GM10248 (cell line): Measurements from ENCODE around the gene SOX5.

Experiments used
- CTCF ChIA-PET: fragments of 300-600 bp; sonication (Branson Sonifier 250); formaldehyde crosslinking; extraction: SDS; loops from one replicate; lab custom pipeline; 2021; ENCODE audit warnings: antibody characterized with exemption; lab: Yijun Ruan, JAX
- POLR2A ChIA-PET: fragments of 350-650 bp; sonication (Branson Sonifier 250); formaldehyde crosslinking; extraction: SDS; loops from one replicate; lab custom pipeline; 2020; ENCODE audit warnings: antibody characterized with exemption; lab: Yijun Ruan, JAX
- DNase-seq: peaks from one replicate; pipeline ENCODE4 v3.0.0; 2012; ENCODE audit errors: extremely low spot score
- TF ChIP-seq, protein P1 (sequence below): IDR thresholded peaks from 2 replicates; pipeline ENCODE4 v1.5.1; 2012; ENCODE audit warnings: mild to moderate bottlenecking, low read depth; ENCODE audit errors: extremely low read depth, missing control alignments, control extremely low read depth

Gene SOX5

GRCh38 chr12:23753628-23754365 lies 195.7 kb downstream of the SOX5 start:
- POLR2A ChIA-PET: no interaction called here
- TF ChIP-seq, protein P1, sequence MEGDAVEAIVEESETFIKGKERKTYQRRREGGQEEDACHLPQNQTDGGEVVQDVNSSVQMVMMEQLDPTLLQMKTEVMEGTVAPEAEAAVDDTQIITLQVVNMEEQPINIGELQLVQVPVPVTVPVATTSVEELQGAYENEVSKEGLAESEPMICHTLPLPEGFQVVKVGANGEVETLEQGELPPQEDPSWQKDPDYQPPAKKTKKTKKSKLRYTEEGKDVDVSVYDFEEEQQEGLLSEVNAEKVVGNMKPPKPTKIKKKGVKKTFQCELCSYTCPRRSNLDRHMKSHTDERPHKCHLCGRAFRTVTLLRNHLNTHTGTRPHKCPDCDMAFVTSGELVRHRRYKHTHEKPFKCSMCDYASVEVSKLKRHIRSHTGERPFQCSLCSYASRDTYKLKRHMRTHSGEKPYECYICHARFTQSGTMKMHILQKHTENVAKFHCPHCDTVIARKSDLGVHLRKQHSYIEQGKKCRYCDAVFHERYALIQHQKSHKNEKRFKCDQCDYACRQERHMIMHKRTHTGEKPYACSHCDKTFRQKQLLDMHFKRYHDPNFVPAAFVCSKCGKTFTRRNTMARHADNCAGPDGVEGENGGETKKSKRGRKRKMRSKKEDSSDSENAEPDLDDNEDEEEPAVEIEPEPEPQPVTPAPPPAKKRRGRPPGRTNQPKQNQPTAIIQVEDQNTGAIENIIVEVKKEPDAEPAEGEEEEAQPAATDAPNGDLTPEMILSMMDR: no peak
- CTCF ChIA-PET: no interaction called here
- DNase-seq: no peak

DNA sequence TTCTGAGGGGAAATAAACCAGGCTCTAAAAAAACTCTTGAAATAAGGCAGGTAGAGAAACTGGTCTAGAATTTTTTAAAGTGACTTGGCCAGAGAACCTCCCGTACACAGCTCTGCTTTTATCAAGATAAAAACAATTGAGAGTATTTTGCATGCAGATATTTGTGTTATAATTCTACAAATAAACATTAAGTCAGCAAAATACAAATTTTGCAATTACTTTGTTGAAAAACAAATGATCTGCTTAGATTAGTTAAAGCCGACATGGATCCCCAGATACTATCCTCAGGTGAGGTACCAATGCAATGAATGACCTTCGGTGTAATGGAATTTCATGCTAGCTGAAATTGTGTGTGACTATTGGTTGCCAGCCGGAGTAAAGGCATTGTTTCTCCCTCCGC lies 197.2 kb downstream of the SOX5 start:
- TF ChIP-seq, protein P1: no peak
- ChIA-PET CTCF (interaction anchor here (1.3 to 1.4 kb wide), 2 partner anchors 10 to 14 kb away, joined by 3 read pairs; no protein-coding TSS in a partner anchor), POLR2A (no interaction called here)
- no peak for DNase-seq

DNA sequence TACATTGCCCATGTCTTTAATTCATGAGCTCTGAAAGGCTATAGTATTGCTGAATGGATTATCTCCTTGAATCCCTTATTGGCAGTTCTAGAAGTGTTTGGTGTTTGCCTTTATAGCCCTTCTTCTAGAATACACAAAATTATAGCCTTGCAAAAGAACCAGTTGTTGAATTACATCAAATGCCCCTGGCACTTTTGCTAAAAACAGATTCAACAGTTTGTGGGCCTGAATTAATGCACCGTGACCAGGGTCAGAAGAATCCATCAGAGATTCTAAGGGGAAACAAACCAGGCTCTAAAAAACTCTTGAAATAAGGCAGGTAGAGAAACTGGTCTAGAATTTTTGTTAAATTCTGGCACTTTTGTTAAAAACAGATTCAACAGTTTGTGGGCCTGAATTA lies 197.8 kb downstream of the SOX5 start:
- TF ChIP-seq, protein P1: no peak
- POLR2A ChIA-PET: no interaction called here
- CTCF ChIA-PET: interaction anchor here (1.2 to 1.4 kb wide), 2 partner anchors 10 to 13 kb away, joined by 3 read pairs; no protein-coding TSS in a partner anchor
- no peak for DNase-seq

DNA sequence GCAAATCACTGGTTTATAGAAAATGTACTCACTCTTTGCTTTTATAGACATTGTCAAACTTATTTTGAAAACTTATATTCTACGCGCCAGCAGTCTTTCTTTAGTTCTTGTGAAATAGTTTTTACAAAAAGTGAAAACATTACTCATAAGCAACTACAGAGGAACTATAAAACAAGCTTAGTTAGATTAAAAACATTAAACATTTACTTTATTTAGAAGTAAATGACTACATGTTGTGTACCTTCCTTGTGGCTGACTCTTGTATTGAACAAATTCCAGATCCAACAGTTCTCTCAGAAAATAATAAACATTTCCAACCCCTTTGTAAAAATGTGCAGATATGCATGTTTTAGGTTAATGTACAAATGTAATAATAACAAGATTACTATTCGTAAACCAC lies 198.5 kb downstream of the SOX5 start:
- ChIA-PET POLR2A (no interaction called here), CTCF (interaction anchor here (1.2 kb wide), 1 partner anchor 11 kb away, joined by 3 read pairs; no protein-coding TSS in a partner anchor)
- TF ChIP-seq, protein P1: no peak
- no peak for DNase-seq

DNA sequence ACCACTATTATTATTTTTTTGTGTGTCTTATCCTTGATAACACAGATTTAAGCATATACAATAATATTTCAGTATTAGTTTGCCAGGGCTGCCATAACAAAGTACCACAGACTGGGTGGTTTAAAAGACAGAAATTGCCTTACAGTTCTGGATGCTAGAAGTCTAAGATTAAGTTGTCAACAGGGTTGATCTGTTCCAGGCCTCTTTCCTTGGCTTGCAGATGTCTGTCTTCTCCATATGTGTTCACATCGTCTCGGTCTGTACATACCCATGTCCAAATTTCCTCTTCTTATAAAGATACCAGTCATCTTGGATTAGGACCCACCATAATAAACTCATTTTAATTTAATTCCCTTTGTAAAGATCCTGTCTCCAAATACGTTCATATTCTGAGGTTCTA lies 204.8 kb downstream of the SOX5 start:
- POLR2A ChIA-PET: no interaction called here
- no peak for DNase-seq
- TF ChIP-seq, protein P1: no peak
- CTCF ChIA-PET: no interaction called here

DNA sequence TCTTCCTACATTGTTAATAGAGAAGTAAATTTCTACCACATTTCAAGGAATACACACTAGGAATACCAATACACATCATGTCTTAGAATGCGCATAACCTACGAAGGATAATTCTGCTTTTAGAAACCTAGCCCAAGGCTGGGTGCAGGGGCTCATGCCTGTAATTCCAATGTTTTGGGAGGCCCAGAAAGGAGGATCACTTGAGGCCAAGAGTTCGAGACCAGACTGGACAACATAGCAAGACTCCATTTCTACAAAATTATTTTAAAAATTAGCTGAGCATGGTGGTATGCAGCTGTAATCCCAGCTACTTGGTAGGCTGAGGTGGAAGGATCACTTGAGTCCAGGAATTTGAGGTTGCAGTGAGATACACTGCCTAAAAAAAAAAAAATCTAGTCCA lies 206.9 kb downstream of the SOX5 start:
- ChIA-PET CTCF (no interaction called here), POLR2A (no interaction called here)
- no peak for DNase-seq
- TF ChIP-seq, protein P1: no peak
